ENCODE data around the gene MTFMT.
A peak's percentile ranks its signal among the peaks of the same experiment; 100 is the strongest.
"Not testable (repeated sequence)": the region's sequence is repeated elsewhere in the genome, so short reads cannot be mapped to it uniquely, and the experiment has no call there.

The MTFMT gene

GRCh38 chr15:65028921-65029735 lies at the start of gene MTFMT:
Gene MTFMT, minus strand, starts transcription at chr15:65029639. Its CDS starts 26 bp downstream, at chr15:65029613.
- DNase-seq, result peak; percentile 97

DNA sequence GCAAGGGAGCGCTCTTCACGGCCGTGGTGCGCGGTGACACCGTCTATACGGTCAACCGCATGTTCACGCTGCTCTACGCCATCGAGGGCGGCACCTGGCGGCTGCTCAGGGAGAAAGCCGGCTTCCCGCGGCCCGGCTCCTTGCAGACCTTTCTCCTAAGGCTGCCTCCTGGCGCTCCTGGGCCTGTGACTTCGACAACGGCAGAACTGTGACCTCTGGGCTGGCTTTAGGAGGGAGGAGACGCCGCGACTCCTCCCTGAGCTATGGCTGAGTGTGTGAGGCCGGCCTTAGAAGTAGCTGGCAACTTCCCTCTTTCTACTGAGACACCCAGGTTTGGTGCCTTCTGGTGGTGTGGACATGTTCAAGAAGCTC lies 48.5 kb upstream of the MTFMT start:
- peak; percentile 51 for DNase-seq

GRCh38 chr15:65077291-65077980 lies 48.0 kb upstream of the MTFMT start:
- no peak for DNase-seq

GRCh38 chr15:65076486-65077290 lies 47.2 kb upstream of the MTFMT start, which contains the start of gene KBTBD13:
Gene KBTBD13, plus strand, starts transcription at chr15:65076746. Its CDS starts 70 bp downstream, at chr15:65076816.
- DNase-seq, result no peak

DNA sequence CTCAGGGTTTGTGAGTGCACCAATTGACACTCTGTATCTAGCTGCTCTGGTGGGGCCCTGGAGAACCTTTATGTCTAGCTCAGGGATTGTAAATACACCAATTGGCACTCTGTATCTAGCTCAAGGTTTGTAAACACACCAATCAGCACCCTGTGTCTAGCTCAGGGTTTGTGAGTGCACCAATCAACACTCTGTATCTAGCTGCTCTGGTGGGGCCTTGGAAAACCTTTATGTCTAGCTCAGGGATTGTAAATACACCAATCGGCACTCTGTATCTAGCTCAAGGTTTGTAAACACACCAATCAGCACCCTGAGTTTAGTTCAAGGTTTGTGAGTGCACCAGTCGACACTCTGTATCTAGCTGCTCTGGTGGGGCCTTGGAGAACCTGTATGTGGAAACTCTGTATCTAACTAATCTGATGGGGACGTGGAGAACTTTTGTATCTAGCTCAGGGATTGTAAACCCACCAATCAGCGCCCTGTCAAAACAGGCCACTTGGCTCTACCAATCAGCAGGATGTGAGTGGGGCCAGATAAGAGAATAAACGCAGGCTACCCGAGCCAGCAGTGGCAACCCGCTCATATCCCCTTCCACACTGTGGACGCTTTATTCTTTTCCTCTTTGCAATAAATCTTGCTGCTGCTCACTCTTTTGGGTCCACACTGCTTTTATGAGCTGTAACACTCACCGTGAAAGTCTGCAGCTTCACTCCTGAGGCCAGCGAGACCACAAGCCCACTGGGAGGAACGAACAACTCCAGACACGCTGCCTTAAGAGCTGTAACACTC lies 46.4 kb upstream of the MTFMT start:
- DNase-seq, result not testable (repeated sequence)

- not testable (repeated sequence) for DNase-seq
Measured at GRCh38 chr15:65074946-65075345, 45.5 kb upstream of the MTFMT start.

- no peak for DNase-seq
Measured at GRCh38 chr15:65072617-65073016, 43.2 kb upstream of the MTFMT start.

DNA sequence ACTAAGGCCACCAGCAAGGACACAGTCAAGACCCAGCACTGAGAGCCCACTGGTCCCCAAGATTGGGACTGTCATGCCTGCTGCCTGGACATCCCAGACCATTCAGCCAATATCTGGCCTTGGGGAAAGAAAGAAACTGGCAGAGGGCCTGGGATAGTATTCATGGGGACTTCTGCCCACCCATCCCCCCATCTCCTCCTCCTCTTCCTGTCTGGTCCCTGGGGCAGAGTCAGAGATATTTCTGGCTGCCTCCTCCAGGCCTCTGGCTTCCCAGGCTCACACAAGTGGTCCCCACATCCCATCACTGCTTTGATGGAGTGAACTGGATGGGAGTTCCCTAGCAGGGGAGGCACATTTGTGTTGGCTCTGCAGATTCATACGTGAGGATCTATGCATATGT lies 42.6 kb upstream of the MTFMT start:
- DNase-seq, result no peak

- no peak for DNase-seq
Measured at GRCh38 chr15:65071381-65071811, 42.0 kb upstream of the MTFMT start.

DNA sequence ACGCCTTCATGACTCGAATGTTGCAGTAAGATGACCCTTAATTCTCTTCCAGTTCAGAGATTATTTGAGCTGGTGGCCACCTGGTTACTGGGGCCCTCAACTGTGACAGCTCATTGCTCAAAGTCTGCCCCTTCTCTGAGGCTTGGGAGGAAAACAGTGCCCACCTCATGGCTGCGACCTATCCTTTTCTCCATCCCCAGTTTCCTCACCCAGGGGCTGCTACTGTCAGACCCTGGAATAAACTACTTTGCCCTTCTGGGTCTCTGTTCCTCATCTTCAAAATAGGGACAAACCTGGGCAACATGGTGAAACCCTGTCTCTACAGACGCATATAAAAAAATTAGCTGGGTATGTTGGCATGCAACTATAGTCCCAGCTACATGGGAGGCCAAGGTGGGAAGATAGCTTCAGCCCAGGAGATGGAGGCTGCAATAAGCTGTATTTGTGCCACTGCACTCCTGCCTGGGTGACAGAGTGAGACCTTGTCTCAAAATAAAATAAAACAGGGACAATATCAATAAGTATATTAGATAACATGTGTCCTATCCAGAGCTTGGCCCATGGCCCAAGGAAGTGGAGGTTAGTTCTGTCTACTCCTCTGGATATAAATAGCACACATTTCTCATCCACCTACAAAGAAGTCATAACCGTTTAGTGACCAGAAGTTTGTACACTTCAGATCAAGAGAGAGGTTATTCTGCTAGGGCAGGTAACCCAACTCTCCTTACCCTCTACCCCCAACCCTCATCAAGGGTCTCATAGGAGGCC lies 40.5 kb upstream of the MTFMT start:
- DNase-seq, result no peak

DNA sequence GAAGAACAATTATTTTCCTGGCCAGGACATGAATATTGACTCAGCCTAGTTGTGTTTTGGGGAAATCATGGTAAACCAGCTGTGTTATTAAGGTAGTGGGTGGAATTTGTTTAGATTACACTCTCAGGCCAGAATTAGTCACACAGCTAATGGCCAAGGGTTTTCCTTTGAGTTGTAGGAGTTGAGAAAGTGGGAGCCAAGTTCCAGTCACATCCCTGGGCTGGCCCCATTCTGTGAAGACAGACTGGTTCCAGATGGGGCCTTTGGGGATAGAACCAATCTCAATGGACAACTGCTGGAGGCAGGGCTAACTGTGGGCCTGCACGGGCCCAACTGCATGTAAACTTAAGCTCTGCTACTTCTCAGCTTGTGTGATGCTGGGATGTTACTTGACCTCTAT lies 39.7 kb upstream of the MTFMT start:
- DNase-seq, result no peak

GRCh38 chr15:65068403-65068788 lies 39.0 kb upstream of the MTFMT start:
- no peak for DNase-seq

DNA sequence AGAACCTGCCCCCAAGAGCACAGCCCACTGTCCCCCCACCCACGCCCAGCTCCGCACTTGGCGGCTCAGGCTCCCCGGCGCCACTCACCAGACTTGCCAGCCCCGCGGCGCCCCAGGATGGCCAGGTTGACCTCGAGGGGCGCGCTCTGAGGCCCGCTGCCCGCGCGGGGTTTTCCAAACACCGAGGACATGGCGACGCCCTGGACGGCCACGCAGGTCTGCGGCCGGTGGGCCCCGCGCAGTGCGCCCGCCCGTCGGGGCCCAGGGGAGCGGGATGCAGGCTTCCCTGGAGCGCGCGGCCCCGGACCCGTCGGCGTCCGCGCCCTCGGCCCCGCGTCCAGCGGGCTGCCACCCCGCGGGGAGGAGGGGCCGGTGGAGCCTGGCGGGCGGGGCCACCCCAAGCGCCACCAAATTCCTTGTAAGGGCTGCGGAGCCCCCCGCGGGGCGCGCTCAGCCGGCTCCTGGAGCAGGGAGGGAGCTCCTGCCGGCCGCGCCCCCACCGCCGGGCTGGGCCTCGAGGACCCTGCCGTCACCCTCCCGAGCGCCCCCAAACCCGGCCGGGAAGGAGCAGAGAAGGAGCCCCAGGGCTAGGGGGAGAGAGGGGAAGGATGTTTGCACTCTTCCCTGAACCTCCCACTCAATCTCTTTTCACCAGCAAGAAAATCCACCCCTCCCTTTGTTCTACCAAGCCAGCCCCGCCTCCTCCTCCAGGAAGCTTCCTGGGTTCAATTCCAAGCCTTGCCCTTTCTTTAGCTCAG lies 38.4 kb upstream of the MTFMT start, which contains the start of gene RASL12:
RASL12 (minus strand) TSS at position 347 of the 758 bp plus-strand sequence; CDS start at position 191, 156 bp downstream.
- DNase-seq, result no peak

- DNase-seq, result no peak
Measured at GRCh38 chr15:65067317-65067644, 37.8 kb upstream of the MTFMT start.

GRCh38 chr15:65066635-65067316 lies 37.3 kb upstream of the MTFMT start:
- no peak for DNase-seq

- DNase-seq, result no peak
Measured at GRCh38 chr15:65066001-65066634, 36.7 kb upstream of the MTFMT start.

- DNase-seq, result no peak
Measured at GRCh38 chr15:65062726-65063125, 33.3 kb upstream of the MTFMT start.

- DNase-seq, result no peak
Measured at GRCh38 chr15:65062061-65062460, 32.6 kb upstream of the MTFMT start.

GRCh38 chr15:65060641-65061397 lies 31.4 kb upstream of the MTFMT start:
- no peak for DNase-seq
